ENCODE measurements around the gene TMEM129.

DNA sequence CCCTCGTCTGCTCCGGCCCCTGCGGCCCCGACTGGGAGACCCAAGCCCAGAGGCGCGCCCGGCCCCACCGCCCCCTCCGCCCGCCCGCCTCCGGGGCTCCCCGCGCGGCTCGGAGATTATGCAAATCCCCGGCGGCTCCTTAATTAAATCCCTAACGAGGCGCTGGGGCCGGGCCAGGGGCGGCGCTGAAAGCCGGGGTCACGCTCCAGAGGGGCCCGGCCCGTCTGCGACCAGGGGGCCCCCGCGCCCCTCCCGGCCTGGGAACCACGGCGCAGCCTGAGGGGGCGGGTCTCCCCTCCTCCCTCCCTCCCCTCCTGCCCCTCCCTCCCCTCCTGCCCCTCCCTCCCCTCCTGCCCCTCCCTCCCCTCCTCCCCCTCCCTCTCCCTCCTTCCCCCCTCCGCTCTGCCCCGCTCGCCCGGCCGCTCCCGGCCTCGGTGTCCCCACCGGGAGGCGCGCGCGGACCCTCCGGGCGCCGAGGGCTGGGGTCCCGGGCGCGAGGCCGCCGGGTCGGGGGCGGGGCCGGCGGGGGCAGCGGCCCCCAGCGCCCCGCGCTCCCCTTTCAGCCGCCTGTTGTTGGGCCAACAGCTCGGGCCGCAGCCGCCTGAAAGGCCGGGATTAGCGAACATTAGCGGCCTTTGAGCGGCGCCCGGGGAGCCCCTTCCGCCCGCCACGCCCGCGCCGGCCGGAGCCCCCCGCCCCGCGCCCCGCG, 46.1 kb upstream of the TMEM129 start:
- TF ChIP-seq, protein P1, sequence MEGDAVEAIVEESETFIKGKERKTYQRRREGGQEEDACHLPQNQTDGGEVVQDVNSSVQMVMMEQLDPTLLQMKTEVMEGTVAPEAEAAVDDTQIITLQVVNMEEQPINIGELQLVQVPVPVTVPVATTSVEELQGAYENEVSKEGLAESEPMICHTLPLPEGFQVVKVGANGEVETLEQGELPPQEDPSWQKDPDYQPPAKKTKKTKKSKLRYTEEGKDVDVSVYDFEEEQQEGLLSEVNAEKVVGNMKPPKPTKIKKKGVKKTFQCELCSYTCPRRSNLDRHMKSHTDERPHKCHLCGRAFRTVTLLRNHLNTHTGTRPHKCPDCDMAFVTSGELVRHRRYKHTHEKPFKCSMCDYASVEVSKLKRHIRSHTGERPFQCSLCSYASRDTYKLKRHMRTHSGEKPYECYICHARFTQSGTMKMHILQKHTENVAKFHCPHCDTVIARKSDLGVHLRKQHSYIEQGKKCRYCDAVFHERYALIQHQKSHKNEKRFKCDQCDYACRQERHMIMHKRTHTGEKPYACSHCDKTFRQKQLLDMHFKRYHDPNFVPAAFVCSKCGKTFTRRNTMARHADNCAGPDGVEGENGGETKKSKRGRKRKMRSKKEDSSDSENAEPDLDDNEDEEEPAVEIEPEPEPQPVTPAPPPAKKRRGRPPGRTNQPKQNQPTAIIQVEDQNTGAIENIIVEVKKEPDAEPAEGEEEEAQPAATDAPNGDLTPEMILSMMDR (IDR thresholded peaks at IDR 0.05; ENCODE audit: low read depth, low read length, poor library complexity, severe bottlenecking) = no peak
- no peak for TF ChIP-seq EZH2phosphoT487 (IDR thresholded peaks at IDR 0.05; ENCODE audit: borderline replicate concordance, low read length)
